Measurements from ENCODE around the gene GRIP1. TPM values are rescaled to one million over a fixed set of nuclear protein-coding genes. Genes with fewer than 3 reads are reported as not detected.

Gene GRIP1
- total and polyA plus RNA-seq, 12 donors: 0.12 to 7.3 (median 1.9) TPM

DNA sequence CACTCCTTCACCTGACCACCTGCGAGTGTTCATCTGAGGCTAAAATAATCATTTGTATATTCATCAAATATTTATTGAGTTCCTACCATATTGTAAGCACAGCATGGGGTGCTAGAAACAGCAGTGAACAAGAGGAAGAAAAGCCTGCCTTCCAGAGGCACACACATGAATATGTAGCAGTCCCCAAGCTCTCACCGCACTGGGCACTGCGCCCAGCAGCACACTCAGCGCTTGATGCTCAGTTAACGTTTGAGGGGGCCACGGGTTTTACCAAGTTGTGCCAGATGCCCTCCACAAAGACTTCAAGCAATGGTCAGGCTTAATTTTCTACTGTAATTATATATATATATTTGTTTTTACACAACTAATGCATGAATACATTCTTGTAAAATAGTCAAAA, 324.6 kb downstream of the GRIP1 start:
- no peak overlapping the region for H3K27ac ChIP-seq
- no peaks in the 10 kb centered on the region for H3K4me1 ChIP-seq
- H3K36me3 ChIP-seq: peaks cover 0 to 6% (median 0%) of the 10 kb centered on the region in 9 donors
- no peak overlapping the region for H3K4me3 ChIP-seq
- WGBS, 2 donors: 70 to 73% methylated on average over 6 of the region's 6 CpGs
- TF ChIP-seq, protein P1, sequence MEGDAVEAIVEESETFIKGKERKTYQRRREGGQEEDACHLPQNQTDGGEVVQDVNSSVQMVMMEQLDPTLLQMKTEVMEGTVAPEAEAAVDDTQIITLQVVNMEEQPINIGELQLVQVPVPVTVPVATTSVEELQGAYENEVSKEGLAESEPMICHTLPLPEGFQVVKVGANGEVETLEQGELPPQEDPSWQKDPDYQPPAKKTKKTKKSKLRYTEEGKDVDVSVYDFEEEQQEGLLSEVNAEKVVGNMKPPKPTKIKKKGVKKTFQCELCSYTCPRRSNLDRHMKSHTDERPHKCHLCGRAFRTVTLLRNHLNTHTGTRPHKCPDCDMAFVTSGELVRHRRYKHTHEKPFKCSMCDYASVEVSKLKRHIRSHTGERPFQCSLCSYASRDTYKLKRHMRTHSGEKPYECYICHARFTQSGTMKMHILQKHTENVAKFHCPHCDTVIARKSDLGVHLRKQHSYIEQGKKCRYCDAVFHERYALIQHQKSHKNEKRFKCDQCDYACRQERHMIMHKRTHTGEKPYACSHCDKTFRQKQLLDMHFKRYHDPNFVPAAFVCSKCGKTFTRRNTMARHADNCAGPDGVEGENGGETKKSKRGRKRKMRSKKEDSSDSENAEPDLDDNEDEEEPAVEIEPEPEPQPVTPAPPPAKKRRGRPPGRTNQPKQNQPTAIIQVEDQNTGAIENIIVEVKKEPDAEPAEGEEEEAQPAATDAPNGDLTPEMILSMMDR (IDR thresholded peaks at IDR 0.05): no peak
- no peak for DNase-seq
- intact Hi-C loops (cut with DNase I): loop anchor here in 1 of 10 donors (5.0 kb wide), 1 partner anchor 343 kb away; no protein-coding TSS in a partner anchor
- H3K27me3 ChIP-seq: no peaks in the 10 kb centered on the region
- no peak for ATAC-seq
- no peaks in the 10 kb centered on the region for H3K9me3 ChIP-seq

DNA sequence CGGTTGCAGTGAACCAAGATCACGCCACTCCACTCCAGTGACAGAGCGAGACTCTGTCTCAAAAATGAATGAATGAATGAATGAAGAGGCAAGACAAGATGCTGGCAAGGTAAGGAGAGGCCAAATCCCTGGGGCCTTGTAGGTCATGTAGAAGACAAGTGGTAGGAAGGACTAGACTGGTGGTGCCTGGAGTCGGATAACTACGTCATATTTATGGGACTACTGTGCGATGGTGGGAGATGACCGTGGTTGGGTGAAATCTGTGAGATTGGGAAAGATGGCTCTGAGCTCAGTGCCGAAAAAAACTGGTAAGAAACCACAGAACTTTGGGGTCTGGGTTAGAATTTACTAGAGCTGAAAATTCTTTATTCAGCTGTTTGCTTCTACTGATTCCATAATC, 326.0 kb downstream of the GRIP1 start:
- Histone ChIP-seq H3K36me3 (peaks cover 0 to 6% (median 0%) of the 10 kb centered on the region in 9 donors), H3K27me3 (no peaks in the 10 kb centered on the region), H3K4me1 (no peaks in the 10 kb centered on the region), H3K4me3 (no peak overlapping the region), H3K9me3 (no peaks in the 10 kb centered on the region), H3K27ac (no peak overlapping the region)
- TF ChIP-seq, protein P1 (IDR thresholded peaks at IDR 0.05): no peak
- intact Hi-C loops (cut with DNase I): loop anchor here in 1 of 10 donors (5.0 kb wide), 1 partner anchor 344 kb away; no protein-coding TSS in a partner anchor
- ATAC-seq (no peak), DNase-seq (no peak)
- WGBS, 2 donors: 97 to 98% methylated on average over 8 of the region's 8 CpGs

DNA sequence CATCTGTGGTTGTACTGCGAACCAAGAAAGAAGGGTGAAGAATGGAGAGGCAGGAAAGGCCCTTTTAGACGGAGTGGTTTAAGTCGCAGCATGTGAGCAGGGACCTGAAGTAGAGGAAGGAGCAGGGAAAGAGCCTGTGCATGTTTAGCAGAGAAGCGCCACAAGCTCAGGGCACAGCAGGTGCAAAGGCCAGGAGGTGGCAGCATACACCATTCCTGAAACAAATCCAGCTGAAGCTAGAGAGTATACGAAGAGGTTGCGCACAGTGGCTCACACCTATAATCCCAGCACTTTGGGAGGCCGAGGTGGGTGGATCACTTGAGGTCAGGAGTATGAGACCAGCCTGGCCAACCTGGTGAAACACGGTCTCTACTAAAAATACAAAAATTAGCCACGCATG, 326.7 kb downstream of the GRIP1 start:
- no peak overlapping the region for H3K27ac ChIP-seq
- DNase-seq (peak; percentile 8 to 17), ATAC-seq (peak in 2 of 8 donors; percentile 48 to 67)
- TF ChIP-seq, protein P1 (IDR thresholded peaks at IDR 0.05): peak in 7 of 9 donors; percentile 30 to 51 (median 32)
- H3K4me1 ChIP-seq: no peaks in the 10 kb centered on the region
- intact Hi-C loops (cut with DNase I): loop anchor here in 1 of 10 donors (5.0 kb wide), 1 partner anchor 345 kb away; no protein-coding TSS in a partner anchor
- no peak overlapping the region for H3K4me3 ChIP-seq
- no peaks in the 10 kb centered on the region for H3K27me3 ChIP-seq
- no peaks in the 10 kb centered on the region for H3K9me3 ChIP-seq
- H3K36me3 ChIP-seq: peaks cover 0 to 11% (median 0%) of the 10 kb centered on the region in 9 donors
- WGBS, 2 donors: 78 to 80% methylated on average over 9 of the region's 9 CpGs

DNA sequence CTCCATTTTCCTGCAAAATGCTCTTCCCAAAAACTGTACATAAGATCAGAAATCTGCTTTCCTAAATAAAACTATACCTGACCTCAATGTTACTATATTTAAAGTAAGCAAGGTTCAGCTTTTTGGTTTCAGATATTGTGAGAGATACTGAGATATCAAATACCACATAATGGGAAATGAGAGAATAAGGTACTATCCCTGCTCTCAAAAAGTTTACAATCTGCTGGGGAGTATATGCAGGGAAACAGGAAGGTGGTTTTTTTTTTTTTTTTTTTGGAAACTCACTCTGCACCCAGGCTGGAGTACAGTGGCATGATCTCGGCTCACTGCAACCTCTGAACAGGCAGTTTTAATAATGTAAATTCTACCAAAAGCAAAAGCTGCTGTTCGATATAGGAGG, 327.6 kb downstream of the GRIP1 start:
- 85 to 91% methylated on average over 2 of the region's 2 CpGs for WGBS, 2 donors
- intact Hi-C loops (cut with DNase I): loop anchor here in 1 of 10 donors (5.0 kb wide), 1 partner anchor 346 kb away; no protein-coding TSS in a partner anchor
- no peak overlapping the region for H3K4me3 ChIP-seq
- no peaks in the 10 kb centered on the region for H3K27me3 ChIP-seq
- no peak for ATAC-seq
- no peaks in the 10 kb centered on the region for H3K4me1 ChIP-seq
- peaks cover 0 to 20% (median 0%) of the 10 kb centered on the region in 9 donors for H3K36me3 ChIP-seq
- DNase-seq: no peak
- H3K27ac ChIP-seq: no peak overlapping the region
- TF ChIP-seq, protein P1 (IDR thresholded peaks at IDR 0.05): no peak
- no peaks in the 10 kb centered on the region for H3K9me3 ChIP-seq
